ENCODE data around the gene PLPP4. TPM values are rescaled to one million over a fixed set of nuclear protein-coding genes. Genes with fewer than 3 reads are reported as not detected.

The PLPP4 gene
- total RNA-seq, 1 experiment from 2014 or later, result not detected

- no peak overlapping the region for H4K91ac ChIP-seq (ENCODE audit: insufficient read length, low read depth, low read length)
- H3K9me3 ChIP-seq (ENCODE audit: control insufficient read depth, low read depth, low read length), result no peaks in the 10 kb centered on the region
- no peaks in the 10 kb centered on the region for H3K79me1 ChIP-seq (ENCODE audit: insufficient read depth, low read depth, low read length, poor library complexity, severe bottlenecking)
- H4K8ac ChIP-seq (replicated peaks; ENCODE audit: insufficient read length, low read depth, low read length), result no peak overlapping the region
- H3K23me2 ChIP-seq (ENCODE audit: insufficient read length, low read depth, low read length, poor library complexity, severe bottlenecking), result peaks cover 11% of the 10 kb centered on the region
- H3K27me3 Mint-ChIP-seq (ENCODE audit: low read depth), result peaks cover 58% of the 10 kb centered on the region
- DNase-seq, result no peak
- H3K27ac Mint-ChIP-seq, result no peak overlapping the region
- no peak overlapping the region for H2BK12ac ChIP-seq (ENCODE audit: insufficient read length, low read depth, low read length)
- H3K27ac ChIP-seq (ENCODE audit: insufficient read length, low read depth, low read length), result no peak overlapping the region
- no peak overlapping the region for H2BK20ac ChIP-seq (ENCODE audit: low read depth, low read length, poor library complexity, severe bottlenecking)
- peaks cover 8 to 12% of the 10 kb centered on the region in 2 experiments for H3K4me1 Mint-ChIP-seq
- H3K4me1 ChIP-seq (ENCODE audit: insufficient read depth, low read length), result no peaks in the 10 kb centered on the region
- no peaks in the 10 kb centered on the region; a peak in 1 of 7 replicates for H3K36me3 Mint-ChIP-seq (ENCODE audit: insufficient read depth in 1 of 3, low read depth in 3 of 3)
- no peaks in the 10 kb centered on the region for H3K9me3 Mint-ChIP-seq
- no peak overlapping the region for H2BK15ac ChIP-seq (ENCODE audit: low read depth, low read length)
- peaks cover 20% of the 10 kb centered on the region; the same call in 1 of the 2 replicates for H3K27me3 ChIP-seq (ENCODE audit: insufficient read depth, low read length)
- H2BK5ac ChIP-seq (ENCODE audit: insufficient read length, low read length), result no peak overlapping the region
- no peak for TF ChIP-seq CTCF (conservative IDR thresholded peaks at IDR 0.05)
- H3K4me3 Mint-ChIP-seq, result no peak overlapping the region
- no peaks in the 10 kb centered on the region for H3K79me2 ChIP-seq (ENCODE audit: insufficient read depth, low read length)
- H2BK120ac ChIP-seq (ENCODE audit: low read depth, low read length, poor library complexity, severe bottlenecking), result no peak overlapping the region
- H3K14ac ChIP-seq (ENCODE audit: insufficient read depth, low read length), result no peak overlapping the region
- H3K4ac ChIP-seq (ENCODE audit: low read depth, low read length), result no peak overlapping the region
- no peak overlapping the region for H4K5ac ChIP-seq (ENCODE audit: insufficient read length, low read depth, low read length)
- H2AFZ ChIP-seq (ENCODE audit: low read length), result no peak overlapping the region
- no peak overlapping the region for H3K23ac ChIP-seq (ENCODE audit: insufficient read length, low read depth, low read length)
- no peak overlapping the region for H3K56ac ChIP-seq (ENCODE audit: insufficient read length, low read depth, low read length)
- H2AK5ac ChIP-seq (ENCODE audit: insufficient read length, low read length), result no peak overlapping the region
- no peak overlapping the region for H3K4me2 ChIP-seq (ENCODE audit: insufficient read depth, insufficient read length, low read length)
- no peak overlapping the region for H3T11ph ChIP-seq (ENCODE audit: low read length)
- H4K20me1 ChIP-seq (ENCODE audit: control insufficient read depth, insufficient read depth, insufficient read length), result no peaks in the 10 kb centered on the region
- H3K18ac ChIP-seq (ENCODE audit: insufficient read length, low read depth, low read length), result no peak overlapping the region
- no peak overlapping the region for H3K9ac ChIP-seq (ENCODE audit: extremely low read depth, insufficient read length, low read length)
- no CpG with 5 or more reads among the region's 1 CpG for WGBS (ENCODE audit: extremely low coverage, insufficient read length, low lambda C conversion rate)
These were observed 3.2 kb downstream of the PLPP4 start for GRCh38 chr10:120460186-120460585.

Measured in H9 (cell line).